Choroid plexus epithelial cell (primary cell): ENCODE data around the gene C9.
A peak's percentile ranks its signal among the peaks of the same experiment; 100 is the strongest.
"Not testable (repeated sequence)": the region's sequence is repeated elsewhere in the genome, so short reads cannot be mapped to it uniquely, and the experiment has no call there.

ENCODE experiments used
- DNase-seq: peaks from one replicate; pipeline ENCODE4 v3.0.0-alpha.2; 2010; ENCODE audit warnings: low read depth
- H3K4me3 ChIP-seq: 2 replicates; pipeline ENCODE4 v1.5.1; 2011; ENCODE audit warnings: low read depth, mild to moderate bottlenecking, control low read depth, low read length, moderate library complexity
- CTCF ChIP-seq: conservative IDR thresholded peaks from 2 replicates; pipeline ENCODE4 v1.5.1; 2011; ENCODE audit warnings: low read depth, mild to moderate bottlenecking, control low read depth, inconsistent platforms, low read length, moderate library complexity

C9 gene

GRCh38 chr5:39364367-39364766 is at the start of gene C9:
TSS of gene C9 (minus strand) at chr5:39364495. CDS start at chr5:39364464, 31 bp downstream.
- TF ChIP-seq CTCF, result no peak
- H3K4me3 ChIP-seq, result no peak within 1 kb of the TSS
- no peak for DNase-seq

GRCh38 chr5:39413771-39414170 is 49.5 kb upstream of the C9 start:
- no peak for DNase-seq
- H3K4me3 ChIP-seq, result no peak overlapping the region
- no peak for TF ChIP-seq CTCF

- TF ChIP-seq CTCF, result no peak
- no peak for DNase-seq
Observed at GRCh38 chr5:39412721-39413394, 48.6 kb upstream of the C9 start.

GRCh38 chr5:39411985-39412384 is 47.7 kb upstream of the C9 start:
- no peak for TF ChIP-seq CTCF
- DNase-seq, result no peak
- no peak overlapping the region for H3K4me3 ChIP-seq

More at GRCh38 chr5:39412721-39413394, 48.6 kb upstream of the C9 start:
- H3K4me3 ChIP-seq, result no peak overlapping the region

- DNase-seq, result peak; percentile 83
- H3K4me3 ChIP-seq, result no peak overlapping the region
- TF ChIP-seq CTCF, result no peak
Observed at GRCh38 chr5:39411061-39411460, 46.8 kb upstream of the C9 start.

GRCh38 chr5:39409033-39409432 is 44.7 kb upstream of the C9 start:
- TF ChIP-seq CTCF, result no peak
- no peak overlapping the region for H3K4me3 ChIP-seq
- DNase-seq, result no peak

- TF ChIP-seq CTCF, result no peak
- no peak overlapping the region for H3K4me3 ChIP-seq
- no peak for DNase-seq
Observed at GRCh38 chr5:39405083-39405843, 41.0 kb upstream of the C9 start.

GRCh38 chr5:39403761-39404160 is 39.5 kb upstream of the C9 start:
- not testable (repeated sequence) for DNase-seq, H3K4me3 ChIP-seq

- DNase-seq, result not testable (repeated sequence)
Observed at GRCh38 chr5:39402140-39402539, 37.8 kb upstream of the C9 start.

More at GRCh38 chr5:39402140-39402539, 37.8 kb upstream of the C9 start:
- not testable (repeated sequence) for H3K4me3 ChIP-seq
